Measurements from ENCODE around the gene SLC2A13. TPM values are rescaled to one million over a fixed set of nuclear protein-coding genes. Genes with fewer than 3 reads are reported as not detected.

SLC2A13 gene
- total RNA-seq: 10 to 100 TPM; 18.4 to 32.0 (median 25.3) TPM

- no peak for TF ChIP-seq CTCF (IDR thresholded peaks at IDR 0.05; ENCODE audit: low read depth)
These were observed at the start of gene SLC2A13 for GRCh38 chr12:40105515-40106201. TSS of gene SLC2A13 (minus strand) at chr12:40106081. CDS start at chr12:40105808, 273 bp downstream.

- no peak for TF ChIP-seq CTCF (IDR thresholded peaks at IDR 0.05; ENCODE audit: low read depth)
These were observed 48.5 kb upstream of the SLC2A13 start for GRCh38 chr12:40154381-40154780.

GRCh38 chr12:40153432-40153831, 47.6 kb upstream of the SLC2A13 start:
- no peak for TF ChIP-seq CTCF (IDR thresholded peaks at IDR 0.05; ENCODE audit: low read depth)

GRCh38 chr12:40152783-40153383, 47.0 kb upstream of the SLC2A13 start:
- no peak for TF ChIP-seq CTCF (IDR thresholded peaks at IDR 0.05; ENCODE audit: low read depth)

GRCh38 chr12:40149673-40150260, 43.9 kb upstream of the SLC2A13 start:
- no peak for TF ChIP-seq CTCF (IDR thresholded peaks at IDR 0.05; ENCODE audit: low read depth)

GRCh38 chr12:40146800-40147797, 41.2 kb upstream of the SLC2A13 start:
- no peak for TF ChIP-seq CTCF (IDR thresholded peaks at IDR 0.05; ENCODE audit: low read depth)
